NCI-H1417 (cell line): Measurements from ENCODE around the gene SETD1B.

Source experiments
- DNase-seq, 3 experiments: peaks; one replicate each; lab custom pipeline; 2025; lab: John Stamatoyannopoulos, UW

Gene SETD1B

DNA sequence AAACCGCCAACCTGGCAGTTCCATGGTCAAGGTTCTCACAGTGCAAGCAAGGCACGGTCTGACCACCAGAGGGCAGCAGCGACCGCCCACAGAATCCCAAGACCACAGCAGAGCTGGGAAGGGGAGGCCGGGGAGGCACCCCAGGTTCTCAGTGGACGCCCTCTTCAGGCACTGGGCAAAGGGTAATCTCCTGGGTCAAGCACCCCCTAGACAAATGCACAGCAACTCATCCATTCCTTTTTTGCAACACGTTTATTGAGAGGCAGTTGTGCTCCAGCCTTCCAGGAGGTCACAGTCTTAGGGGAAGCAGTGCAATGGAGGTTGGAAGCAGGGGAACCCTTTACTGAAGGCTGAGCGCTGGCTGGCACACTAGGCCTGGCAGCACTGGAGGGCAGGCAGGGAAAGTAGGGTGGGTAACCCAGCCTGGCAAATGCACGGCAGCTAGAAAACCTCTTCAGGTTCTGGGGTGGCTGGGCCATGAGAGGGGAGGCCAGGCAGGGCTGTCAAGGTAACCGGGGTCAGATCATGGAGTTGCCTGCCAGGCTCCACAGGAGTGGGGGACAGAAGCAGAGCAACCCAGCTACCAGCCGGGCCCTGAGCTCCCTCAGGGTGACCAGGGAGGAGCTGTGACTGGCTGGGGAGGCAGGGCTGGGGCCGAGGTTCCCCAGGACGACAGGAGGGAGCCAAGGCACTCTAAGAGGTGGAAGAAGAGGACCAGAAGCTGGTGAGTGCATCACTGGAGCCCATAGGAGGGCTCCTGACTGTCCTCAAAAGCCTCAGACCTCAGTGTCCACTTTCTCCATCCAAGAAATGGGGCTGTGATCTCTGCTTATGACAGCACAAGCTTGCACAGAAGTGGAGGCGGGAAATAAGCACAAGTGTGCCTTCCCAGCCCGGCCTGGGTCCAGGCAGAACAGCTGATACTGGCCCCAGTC lies 8.5 kb upstream of the SETD1B start:
- peak; percentile 83 to 93 (median 87) for DNase-seq

DNA sequence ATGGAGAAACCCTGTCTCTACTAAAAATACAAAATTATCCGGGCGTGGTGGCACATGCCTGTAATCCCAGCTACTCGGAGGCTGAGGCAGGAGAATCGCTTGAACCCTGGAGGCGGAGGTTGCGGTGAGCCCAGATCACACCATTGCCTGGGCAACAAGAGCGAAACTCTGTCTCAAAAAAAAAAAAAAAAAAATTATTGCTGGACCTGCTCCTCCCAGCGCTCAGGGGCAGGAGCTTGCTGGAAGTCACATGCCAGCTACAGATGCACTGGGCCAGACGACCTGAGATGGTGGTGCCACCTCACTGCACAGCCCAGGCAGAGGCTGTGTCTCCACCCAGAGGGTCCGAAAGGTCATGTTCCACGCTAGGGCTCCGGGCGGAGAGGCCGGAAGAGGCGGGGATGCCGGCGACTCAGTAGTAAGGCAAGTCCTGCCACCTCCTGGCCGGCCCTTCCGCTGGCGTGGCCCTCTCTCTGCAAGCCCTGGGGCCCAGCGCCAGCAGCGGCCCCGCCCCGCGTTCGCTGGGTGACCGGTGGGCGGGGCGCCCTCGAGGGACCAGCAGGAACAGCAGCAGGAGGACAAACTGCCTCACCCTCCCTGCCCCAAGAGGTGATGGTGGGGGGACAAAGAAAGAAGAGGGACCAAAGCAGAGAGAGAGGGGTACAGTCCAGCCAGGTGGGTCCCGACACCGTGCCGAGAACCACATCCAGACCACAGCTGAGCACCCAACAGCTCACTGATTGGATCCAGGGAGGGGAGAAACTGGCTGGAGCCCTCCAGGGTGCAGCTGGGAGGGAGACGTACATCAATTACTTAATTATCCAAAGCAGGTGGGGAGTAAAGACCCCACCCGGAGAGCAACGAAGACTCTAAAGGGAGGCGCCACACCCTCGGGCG lies 6.7 kb upstream of the SETD1B start:
- DNase-seq = peak; percentile 66 to 97 (median 96)

- peak; percentile 86 to 98 (median 94) for DNase-seq
Measured at GRCh38 chr12:121797937-121798786, 5.6 kb upstream of the SETD1B start.

- DNase-seq = no peak
Measured at GRCh38 chr12:121798787-121799155, 5.0 kb upstream of the SETD1B start.

DNA sequence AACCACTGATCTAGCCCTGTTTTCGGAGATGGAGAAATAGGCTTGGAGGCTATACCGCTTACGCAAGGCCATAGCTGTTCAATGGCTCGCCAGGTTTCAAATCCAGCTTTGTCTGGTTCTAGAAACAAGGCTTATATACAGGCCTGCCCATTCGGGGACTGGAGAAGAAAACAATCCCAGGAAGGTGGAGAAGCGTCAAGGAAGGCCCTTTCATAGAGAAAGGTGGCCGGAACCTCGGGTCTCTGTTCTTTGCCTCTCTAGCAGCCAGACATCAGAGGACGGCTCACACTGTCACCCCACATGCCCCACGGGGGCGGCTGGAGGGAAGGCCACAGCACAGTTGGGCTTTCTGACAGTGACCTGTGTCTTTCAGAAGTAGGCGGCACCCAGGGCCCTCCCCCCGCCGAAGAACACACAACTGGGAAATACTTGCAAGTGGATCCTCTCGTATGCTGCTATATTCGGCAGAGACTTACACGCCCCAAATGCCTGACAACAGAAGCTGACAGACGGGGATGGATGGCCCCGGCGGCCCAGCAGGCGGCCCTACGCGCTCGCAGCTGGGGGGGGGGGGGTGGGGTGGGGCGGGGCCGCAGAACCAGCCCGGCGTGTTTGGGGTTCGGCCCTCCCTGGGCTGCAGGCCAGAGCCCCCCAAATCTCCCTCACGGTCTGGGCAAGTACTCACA lies 4.5 kb upstream of the SETD1B start:
- DNase-seq = peak; percentile 88 to 93 (median 93)

GRCh38 chr12:121799842-121800693 lies 3.7 kb upstream of the SETD1B start:
- DNase-seq = peak; percentile 90 to 91 (median 90)

DNA sequence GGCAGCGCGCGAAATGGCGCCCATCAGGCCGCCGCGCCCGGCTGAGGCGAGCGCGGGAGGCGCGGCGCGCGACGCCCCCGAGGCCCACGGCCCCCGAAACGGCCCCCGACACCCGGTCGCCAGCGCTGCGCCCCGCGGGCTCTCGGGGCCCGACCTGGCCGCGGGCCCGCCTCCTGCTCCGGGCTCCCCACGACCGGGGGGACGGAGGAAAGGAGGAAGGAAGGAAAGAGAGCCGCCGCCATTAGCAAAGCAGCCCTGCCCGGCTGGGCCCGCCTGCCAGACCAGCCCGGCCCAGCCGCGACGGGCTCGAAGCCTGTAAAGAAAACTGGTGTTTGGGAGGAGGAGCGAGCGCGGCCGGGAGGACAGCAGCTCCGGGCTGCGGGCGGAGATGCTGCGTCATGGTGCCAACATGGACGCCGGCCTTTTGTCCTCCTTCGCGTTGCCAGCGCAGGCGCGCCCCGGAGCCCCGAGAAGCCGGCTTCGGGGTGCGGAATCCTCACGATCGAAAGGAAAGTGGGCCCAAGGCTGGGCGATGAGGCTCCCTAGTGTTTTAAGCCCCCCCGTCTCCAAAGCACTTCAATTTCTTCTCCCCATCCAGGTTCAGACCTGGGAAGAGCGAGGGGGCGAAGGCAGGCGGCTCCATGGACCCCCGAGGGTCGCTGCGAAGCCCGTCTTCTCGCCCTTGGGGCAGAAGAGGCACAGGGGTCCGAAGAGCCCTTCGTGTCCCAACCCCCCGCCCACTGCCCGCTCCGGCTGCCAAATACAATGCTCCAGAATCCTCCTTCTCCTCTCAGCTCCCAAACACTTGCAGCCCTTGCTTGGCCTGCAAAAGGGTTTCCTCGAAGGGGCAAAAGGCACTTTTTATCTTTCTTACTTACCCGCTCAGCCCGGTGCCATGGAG lies 2.9 kb upstream of the SETD1B start:
- peak; percentile 57 to 75 (median 70) for DNase-seq

DNA sequence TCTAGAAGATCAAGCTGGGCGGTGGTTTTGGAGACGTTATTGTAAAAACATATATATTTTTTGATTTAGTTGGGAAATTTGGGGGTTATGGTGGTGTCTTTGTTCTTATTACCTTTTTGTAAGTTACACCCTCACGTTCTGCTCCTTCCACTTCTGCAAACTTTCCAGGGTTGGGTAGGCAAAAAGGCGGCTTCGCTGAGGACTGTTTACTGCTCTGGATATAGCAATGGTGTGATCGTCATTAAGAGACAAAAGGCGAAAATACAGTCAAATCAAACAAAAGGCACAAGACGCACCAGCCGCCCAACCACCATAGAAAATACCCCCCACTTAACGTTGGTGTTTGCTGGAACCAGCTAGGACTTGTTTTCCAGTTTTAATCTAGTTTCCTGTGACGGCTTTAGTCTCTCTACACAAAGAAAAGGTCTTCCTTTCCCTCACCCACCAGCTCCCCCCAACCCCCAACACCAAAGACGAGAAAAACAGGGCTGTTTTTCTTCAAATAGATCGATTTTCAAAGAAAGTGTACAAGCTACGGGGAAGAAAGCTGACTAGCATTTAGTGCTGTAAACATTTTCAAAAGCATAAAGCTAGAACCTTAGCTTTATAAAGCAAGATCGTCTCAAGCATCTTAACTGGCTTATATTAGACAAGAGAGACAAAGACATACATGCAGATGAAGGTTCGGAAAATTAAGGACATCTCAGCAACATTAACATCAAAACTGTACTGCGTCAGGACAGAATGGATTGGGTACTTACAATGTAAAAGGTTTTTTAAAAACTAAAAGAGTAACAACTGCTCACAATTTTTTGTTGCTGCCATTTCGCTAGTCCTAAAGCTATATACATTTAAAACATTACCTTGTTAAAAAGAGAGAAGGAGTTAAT lies 2.0 kb upstream of the SETD1B start:
- peak; percentile 61 to 92 (median 72) for DNase-seq

DNA sequence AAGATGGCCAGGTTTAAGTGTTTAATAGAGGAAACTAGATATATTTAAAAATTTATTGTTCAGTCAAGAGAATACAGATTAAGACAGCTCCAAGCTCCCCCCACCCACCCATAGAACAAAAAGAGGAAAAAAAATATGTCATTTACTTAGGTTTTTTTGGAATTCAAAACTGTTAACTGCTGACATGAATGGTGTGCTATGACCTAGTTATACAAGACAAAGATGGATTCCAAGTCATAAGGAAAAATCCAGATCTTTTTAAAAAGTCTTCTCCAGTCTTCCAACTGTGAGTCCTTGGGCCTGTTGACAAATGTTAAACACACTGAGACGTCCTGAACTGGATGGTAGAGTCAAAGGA lies 1.3 kb upstream of the SETD1B start:
- DNase-seq = no peak

DNA sequence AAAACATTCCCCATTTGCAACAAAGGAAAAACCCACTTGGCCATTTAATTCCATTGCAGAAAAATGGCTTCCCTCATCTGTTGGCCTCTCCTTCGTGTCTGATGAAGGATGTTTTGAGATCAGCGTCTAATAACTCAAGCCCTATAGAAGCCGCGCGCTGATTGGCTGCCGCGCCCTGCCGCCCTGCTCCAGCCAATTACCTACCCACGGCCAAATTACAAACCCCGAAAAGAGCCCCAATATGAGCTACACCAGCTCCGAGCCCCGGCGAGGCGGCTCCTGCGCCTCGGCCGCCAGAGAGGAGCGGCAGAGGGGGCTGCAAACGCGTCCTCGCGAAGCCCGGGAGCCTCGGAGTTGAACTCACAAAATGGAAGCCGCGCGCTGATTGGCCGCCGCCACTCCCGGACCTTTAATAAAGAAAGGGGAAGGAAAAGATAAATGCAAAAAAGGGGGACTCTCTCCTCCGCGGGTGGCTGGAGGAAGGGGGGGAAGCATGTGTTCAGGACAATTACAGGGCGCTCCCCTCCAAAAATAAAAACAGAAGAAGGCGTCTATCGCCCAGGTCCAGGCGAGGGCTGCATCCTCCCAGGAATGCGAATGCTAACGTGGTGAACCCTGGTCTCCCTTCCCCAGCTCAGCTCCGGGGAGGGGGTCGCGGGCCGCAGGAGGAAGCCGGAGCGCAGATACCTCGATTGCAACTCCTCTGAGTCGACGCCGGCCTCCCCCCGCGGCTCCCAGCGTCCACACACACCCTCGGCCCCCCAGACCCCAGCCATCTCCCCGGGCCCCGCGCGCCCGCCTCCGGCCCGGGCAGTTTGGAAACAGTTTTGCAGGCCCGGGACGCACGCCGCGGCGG lies 738 bp upstream of the SETD1B start:
- peak; percentile 97 to 99 (median 98) for DNase-seq

DNA sequence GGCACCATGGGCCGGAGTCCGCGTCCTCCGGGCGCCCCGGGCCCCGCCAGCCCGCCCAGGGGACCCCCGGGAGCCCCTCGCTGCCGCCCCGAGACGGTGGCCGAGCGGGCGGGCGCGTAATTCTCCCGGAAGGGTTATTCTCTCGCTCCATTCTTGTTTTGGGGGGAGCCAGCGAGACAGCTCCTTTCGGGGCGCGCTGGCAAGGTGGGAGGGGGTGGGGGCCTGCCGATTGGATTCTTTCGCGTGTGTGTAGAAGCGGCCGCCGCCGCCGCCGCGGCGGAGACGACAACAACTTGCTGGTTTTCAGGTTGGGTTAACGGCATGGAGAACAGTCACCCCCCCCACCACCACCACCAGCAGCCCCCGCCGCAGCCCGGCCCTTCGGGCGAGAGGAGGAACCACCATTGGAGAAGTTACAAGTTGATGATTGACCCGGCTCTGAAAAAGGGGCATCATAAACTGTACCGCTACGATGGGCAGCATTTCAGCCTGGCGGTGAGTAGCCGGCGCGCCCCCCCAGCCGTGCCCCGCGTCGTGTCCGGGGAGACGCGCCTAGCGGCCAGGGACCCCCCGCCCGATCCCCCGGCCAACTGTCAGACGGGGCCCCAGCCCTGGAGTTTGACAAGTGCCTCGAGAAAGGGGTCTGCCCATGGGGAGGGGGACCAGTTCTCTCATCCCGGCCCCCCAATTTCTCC lies 755 bp downstream of the SETD1B start:
- peak; percentile 30 to 73 (median 62) for DNase-seq

DNA sequence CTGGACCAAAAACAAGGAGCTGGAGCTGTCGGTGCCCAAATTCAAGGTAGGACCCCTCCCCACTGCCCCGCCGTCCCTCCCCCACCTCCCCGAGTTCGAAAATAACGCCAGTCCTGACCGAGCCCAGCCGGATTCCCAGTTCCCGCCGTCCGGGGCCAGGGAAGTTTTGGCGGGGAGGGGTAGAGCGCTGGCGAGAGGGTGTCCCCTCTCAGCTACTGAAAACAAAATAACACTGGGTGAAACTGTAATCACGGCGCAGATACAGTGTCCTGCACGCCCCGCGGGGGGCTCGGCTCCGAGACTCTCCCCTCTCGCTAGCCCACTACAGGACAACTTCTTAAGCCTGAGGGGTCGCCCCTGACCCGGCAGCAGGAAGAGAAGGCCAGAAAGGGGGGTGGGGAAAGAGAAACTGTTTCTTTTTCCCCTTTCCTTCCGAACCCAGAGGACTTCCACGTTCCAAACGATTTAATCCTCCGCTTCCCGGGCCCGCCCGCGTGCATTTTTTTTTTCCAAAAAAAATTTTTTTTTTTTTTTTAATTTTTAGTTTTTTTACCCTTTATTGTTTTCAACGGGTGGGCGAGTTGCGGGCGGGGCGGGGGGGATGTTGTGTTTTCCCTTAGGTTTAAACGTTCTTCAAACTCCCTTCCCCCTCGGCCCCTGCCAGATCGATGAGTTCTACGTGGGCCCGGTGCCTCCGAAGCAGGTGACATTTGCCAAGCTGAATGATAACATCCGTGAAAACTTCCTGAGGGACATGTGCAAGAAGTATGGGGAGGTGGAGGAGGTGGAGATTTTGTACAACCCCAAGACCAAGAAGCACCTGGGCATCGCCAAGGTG lies 1.6 kb downstream of the SETD1B start:
- peak; percentile 39 to 70 (median 59) for DNase-seq

GRCh38 chr12:121806009-121806545 lies 2.3 kb downstream of the SETD1B start:
- peak in 1 of 3 experiments; percentile 68 for DNase-seq

GRCh38 chr12:121806546-121807423 lies 3.0 kb downstream of the SETD1B start:
- peak; percentile 44 to 68 (median 48) for DNase-seq
